Activated T-cell treated with anti-CD3 and anti-CD28 coated beads for 1 hour (primary cell): Measurements from ENCODE around the gene CC2D2A.

ENCODE experiments used
- DNase-seq: peaks from one replicate; pipeline ENCODE4 v3.0.0-alpha.2; 2020; ENCODE audit warnings: low read depth

The CC2D2A gene

GRCh38 chr4:15648600-15648999, 178.9 kb downstream of the CC2D2A start:
- DNase-seq: no peak

GRCh38 chr4:15649914-15650545, 180.3 kb downstream of the CC2D2A start:
- DNase-seq: peak; percentile 33
